Measurements from ENCODE around the gene CCDC171.

CCDC171 gene

GRCh38 chr9:16013826-16014225 lies 461.0 kb downstream of the CCDC171 start:
- Mint-ChIP-seq H3K27me3 (ENCODE audit: low read depth) (no peaks in the 10 kb centered on the region), H3K4me3 (no peak overlapping the region), H3K36me3 (ENCODE audit: low read depth) (no peaks in the 10 kb centered on the region), H3K4me1 (ENCODE audit: low read depth) (no peaks in the 10 kb centered on the region), H3K27ac (no peak overlapping the region), H3K9me3 (no peaks in the 10 kb centered on the region)

- no peaks in the 10 kb centered on the region for H3K9me3 Mint-ChIP-seq
- H3K4me1 Mint-ChIP-seq (ENCODE audit: low read depth) = no peaks in the 10 kb centered on the region
- no peaks in the 10 kb centered on the region for H3K27me3 Mint-ChIP-seq (ENCODE audit: low read depth)
- H3K4me3 Mint-ChIP-seq = no peak overlapping the region
- H3K36me3 Mint-ChIP-seq (ENCODE audit: low read depth) = no peaks in the 10 kb centered on the region
- H3K27ac Mint-ChIP-seq = no peak overlapping the region
Measured at GRCh38 chr9:16022228-16022627, 469.4 kb downstream of the CCDC171 start.

- H3K36me3 Mint-ChIP-seq (ENCODE audit: low read depth) = no peaks in the 10 kb centered on the region
- H3K27ac Mint-ChIP-seq = no peak overlapping the region
- H3K4me1 Mint-ChIP-seq (ENCODE audit: low read depth) = no peaks in the 10 kb centered on the region
- H3K27me3 Mint-ChIP-seq (ENCODE audit: low read depth) = no peaks in the 10 kb centered on the region
- H3K9me3 Mint-ChIP-seq = no peaks in the 10 kb centered on the region
- H3K4me3 Mint-ChIP-seq = no peak overlapping the region
Measured at GRCh38 chr9:16023446-16023845, 470.6 kb downstream of the CCDC171 start.

Measured in T-helper 1 cell treated with Interleukin-12 subunit alpha and Interleukin-12 subunit beta and Interleukin-4 antibody, amounts not matched to agents 30 μg/mL and 1 μg/mL, for 36 hours (primary cell).